NT2/D1 (cell line): Measurements from ENCODE around the gene ADGRD1.

Source experiments
- SUZ12 ChIP-seq: IDR thresholded peaks from 2 replicates; pipeline ENCODE4 v1.6.1; 2011; ENCODE audit not compliant: insufficient read length, insufficient read depth; ENCODE audit errors: extremely low read depth
- YY1 ChIP-seq: IDR thresholded peaks from 2 replicates; pipeline ENCODE4 v1.6.1; 2011; ENCODE audit not compliant: insufficient read length, insufficient read depth
- ZNF274 ChIP-seq: IDR thresholded peaks from 2 replicates; pipeline ENCODE4 v1.6.1; 2011; ENCODE audit warnings: mild to moderate bottlenecking, low read depth, low read length

GRCh38 chr12:131046813-131047788, 93.4 kb downstream of the ADGRD1 start:
- no peak for TF ChIP-seq SUZ12
- TF ChIP-seq YY1 = no peak
- no peak for TF ChIP-seq ZNF274
